Spleen (tissue), 7 donors: ENCODE data around the gene NME3.

Experiments
- CTCF ChIP-seq, 11 experiments: fragments of 200-600 bp in 7 of 11; fragments of 450-650 bp in 4 of 11; sonication (generic) in 4 of 11; IDR thresholded peaks in 8 of 11; conservative IDR thresholded peaks in 3 of 11; 1 replicate in 7 of 11; 2 replicates in 4 of 11; pipeline versions ENCODE4 v1.4.0 to v1.8.0; 2016 to 2021; ENCODE audit warnings: antibody characterized with exemption in 11 of 11, inconsistent platforms in 4 of 11, mild to moderate bottlenecking in 1 of 11
- POLR2A ChIP-seq, 3 donors: fragments of 450-650 bp; IDR thresholded peaks; one replicate each; pipeline ENCODE4 v1.5.1; 2017; ENCODE audit warnings: antibody characterized with exemption in 3 of 3, mild to moderate bottlenecking in 1 of 3
- POLR2AphosphoS5 ChIP-seq, 3 donors: sonication (generic); formaldehyde crosslinking; IDR thresholded peaks; one replicate each; pipeline ENCODE4 v1.5.1; 2017; ENCODE audit warnings: antibody characterized with exemption in 3 of 3
- donor health status: DM: no; HTN: no; CAD: no; lungs with moderate emphysema.
- donor health status: DM: no; HTN: no; CAD: no.
- donor health status: DM: no; HTN: no; CAD: no.

- TF ChIP-seq CTCF (IDR thresholded peaks at IDR 0.05 in 8 of 11, conservative IDR thresholded peaks at IDR 0.05 in 3 of 11) = no peak
- TF ChIP-seq POLR2AphosphoS5 (IDR thresholded peaks at IDR 0.05) = peak; percentile 5 to 53 (median 28)
- TF ChIP-seq POLR2A (IDR thresholded peaks at IDR 0.05) = no peak
Measured at GRCh38 chr16:1778200-1779179, 7.1 kb upstream of the NME3 start.
